GM15510 (cell line): ENCODE results near the gene CLCNKB.

Source experiments
- POLR2A ChIP-seq: IDR thresholded peaks from 3 replicates; pipeline ENCODE4 v1.6.1; 2011; ENCODE audit warnings: borderline replicate concordance; ENCODE audit not compliant: insufficient read length; ENCODE audit errors: extremely low read depth

Gene CLCNKB

DNA sequence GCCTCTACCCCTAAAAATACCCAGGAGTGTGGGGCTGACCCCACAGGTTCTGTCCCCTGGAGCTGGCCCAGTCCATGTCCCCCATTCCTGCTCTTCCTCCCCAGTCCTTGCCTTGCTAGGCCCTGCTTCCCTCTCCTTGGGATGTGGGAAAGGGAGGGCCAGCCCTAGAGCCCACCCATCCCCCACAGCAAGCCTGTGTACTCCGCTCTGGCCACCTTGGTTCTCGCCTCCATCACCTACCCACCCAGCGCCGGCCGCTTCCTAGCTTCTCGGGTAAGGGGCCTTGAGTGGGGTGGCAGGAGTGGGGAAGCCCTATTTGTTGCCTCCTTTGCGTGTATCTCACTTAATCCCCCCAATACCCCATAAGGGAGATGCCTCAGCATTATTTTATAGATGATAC is 6.7 kb downstream of the CLCNKB start:
- TF ChIP-seq POLR2A, result no peak

DNA sequence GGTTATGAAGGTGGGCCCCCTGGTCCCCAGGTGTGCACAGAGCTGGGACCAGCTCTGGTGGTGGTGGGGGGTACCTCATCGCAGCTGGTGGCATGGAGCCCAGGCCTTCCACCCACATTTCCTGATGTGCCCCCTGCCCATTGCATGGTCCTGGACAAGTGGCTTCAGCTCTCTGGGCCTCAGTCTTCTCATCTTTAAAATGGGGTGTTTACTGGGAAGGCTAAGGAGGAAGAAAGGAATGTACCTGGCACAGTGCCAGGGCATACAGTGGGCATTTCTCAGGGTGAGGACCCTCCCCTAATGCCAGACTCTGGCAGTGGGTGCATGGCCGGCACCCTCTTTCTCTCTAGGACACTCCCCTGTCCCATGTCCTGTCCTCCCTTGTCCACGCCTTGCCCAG is 7.5 kb downstream of the CLCNKB start:
- TF ChIP-seq POLR2A, result no peak

DNA sequence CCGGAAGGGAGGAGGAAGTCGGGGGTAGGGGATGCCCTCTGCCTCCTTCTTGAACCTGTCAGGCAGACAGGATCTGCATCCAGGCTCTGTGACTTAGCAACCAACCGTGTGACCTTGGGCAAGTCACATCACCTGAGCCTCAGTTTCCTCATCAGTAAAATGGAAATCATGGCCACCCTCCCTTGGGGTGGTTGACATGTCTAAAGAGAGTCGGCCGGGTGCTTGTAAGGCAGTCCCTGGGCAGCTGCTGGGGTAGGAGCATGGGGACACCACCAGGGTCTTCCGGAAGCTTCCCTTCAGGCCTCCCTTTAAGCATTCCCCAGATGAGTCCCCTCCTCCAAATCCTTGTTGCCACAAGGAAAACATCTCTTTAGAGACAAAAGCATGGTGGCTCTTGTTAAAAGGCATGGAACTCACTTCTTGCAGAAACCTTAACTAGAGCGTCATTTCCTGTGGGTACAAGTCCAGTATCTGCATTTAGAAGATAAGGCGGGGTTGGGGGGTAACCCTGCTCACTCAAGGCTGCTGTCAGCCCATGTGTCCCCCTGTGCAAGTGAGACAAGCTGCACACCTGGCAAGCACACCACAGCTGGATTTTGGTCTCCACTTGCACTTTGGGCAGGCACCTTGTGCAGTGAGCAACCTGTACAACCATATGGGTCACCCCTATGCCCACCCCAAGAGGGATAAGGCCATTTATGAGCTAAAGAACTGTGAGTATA is 10.4 kb downstream of the CLCNKB start:
- no peak for TF ChIP-seq POLR2A

DNA sequence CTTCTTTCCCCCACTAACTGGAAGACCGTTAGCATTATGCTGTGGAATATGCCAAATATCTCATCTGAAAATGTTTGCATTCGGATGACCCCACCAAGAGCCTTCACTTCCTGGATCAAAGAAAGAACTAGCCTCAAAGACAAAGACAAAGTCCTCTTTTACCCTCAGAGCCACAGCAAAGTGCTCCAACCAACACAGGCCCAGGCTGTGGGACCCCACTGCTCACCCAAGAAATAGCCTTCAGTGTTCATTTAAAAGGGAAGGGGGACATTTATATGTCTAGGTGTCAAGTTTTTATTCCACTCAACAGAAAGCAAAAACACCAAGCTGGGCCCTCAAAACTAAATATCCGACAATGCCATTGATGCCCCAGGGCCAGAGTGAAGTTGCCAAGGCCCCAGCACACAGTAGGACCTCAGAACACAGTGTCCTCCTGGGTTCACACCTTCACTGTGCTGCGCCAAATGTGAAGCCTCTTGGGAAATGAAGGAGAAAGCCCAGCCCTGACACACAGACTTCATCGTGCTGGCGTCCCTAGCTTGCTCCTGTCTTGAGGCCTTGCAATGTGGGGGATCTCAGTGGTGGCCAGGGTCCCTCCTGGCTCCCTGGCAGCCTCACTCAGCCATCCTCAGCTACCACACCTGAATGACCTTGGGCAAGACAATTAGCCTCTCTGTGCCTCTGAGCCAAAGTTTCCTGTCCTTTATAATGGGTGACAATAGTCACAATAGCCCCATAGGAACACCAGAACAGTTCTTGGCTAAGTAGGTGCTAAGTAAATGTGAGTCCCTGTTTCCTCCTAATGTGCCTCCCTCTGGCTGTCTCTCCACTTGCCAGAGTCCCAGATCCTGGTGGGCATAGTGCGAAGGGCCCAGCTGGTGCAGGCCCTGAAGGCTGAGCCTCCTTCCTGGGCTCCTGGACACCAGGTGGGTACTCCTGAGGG is 11.3 kb downstream of the CLCNKB start:
- no peak for TF ChIP-seq POLR2A

DNA sequence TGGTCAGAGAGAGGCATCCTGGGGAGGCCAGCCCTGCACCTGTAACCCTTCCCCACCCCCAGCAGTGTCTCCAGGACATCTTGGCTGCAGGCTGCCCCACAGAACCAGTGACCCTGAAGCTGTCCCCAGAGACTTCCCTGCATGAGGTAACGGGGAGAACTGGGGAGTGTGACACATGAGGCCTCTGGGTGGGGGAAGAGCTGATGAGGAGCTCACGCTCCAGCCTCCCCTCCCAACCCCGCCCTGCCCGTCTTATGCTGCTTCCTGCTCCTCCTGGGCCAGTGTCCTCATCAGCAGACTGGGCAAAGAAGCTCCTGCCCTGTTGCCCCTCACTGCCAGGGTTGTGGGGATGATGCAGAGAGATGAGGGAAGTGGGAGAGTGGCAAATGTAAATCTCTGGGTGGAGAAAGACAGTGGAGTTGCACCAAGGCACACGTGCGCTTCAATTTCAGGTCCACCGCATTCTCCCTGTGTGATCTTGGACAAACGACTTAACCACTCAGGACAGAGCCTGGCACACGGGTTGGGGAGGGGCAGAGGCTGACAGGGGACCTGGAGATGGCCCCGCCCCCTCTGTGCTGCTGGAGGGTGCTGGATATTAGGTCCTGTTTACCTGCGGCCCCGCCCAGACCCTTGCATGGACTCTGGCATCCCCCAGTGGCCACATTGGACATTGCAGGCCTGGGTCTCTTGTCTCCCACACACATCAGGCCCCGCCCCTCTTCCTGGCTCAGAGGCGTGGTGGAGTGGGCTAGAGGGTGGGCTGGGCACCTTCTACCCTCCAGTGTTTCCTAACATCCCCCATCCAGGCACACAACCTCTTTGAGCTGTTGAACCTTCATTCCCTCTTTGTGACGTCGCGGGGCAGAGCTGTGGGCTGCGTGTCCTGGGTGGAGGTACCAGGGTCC is 12.3 kb downstream of the CLCNKB start:
- TF ChIP-seq POLR2A, result no peak

DNA sequence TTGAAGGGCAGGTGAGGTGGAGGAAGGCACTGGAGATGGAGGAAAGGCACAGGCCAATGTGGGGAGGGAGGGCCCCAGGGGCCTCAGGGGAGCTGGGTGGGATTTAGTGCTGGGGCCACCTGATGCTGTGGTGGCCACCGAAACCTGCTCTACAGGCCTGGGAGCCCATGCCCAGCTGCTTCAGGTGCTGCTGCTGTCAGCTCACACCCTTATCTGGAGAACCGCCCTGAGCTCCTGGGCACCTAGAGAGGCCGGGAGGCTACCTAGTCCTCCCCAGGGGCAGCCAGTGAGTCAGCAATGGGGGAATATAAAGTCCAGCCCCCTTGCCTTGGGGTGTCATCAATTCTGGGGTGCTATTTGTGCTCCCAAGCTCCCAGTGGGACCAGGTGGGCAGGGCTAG is 17.7 kb downstream of the CLCNKB start:
- no peak for TF ChIP-seq POLR2A

GRCh38 chr1:16063226-16063829 is 19.7 kb downstream of the CLCNKB start:
- no peak for TF ChIP-seq POLR2A

GRCh38 chr1:16063921-16064320 is 20.3 kb downstream of the CLCNKB start:
- no peak for TF ChIP-seq POLR2A

DNA sequence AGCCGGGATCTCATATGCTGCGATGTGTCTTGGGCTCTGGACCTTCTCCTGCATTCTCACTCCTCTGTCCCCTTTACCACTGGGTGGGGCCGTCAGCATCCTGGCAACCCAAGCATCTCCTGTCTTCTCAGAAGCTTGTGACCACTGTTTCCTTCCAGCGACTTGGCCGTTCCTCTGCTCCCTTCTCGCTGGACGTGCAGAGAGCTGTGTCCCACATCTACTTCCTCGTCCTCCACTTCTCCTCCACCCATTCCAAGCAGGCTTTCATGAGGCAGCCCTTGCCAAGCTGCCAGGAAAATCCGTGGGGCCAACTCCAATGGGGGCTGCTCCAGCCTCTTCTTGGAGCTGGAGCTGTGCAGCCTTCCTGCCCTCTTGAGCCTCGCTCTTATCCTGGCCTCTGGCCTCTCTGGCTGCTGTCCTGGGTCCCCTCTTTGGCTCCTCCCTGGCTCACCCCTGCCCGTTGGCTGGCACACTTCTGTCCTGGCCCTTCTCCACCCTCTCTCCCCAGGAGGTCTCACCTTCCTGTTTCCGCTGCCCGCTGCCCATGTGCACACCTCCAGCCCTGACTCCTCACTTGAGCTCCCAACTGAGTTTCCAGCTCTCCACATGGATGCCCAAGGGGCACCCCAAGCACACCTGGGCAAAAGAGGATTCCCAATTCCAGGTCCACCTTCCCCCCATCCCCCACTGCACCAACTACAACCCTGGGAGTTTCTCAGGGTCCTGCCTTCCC is 21.1 kb downstream of the CLCNKB start:
- TF ChIP-seq POLR2A, result no peak

GRCh38 chr1:16065269-16065576 is 21.6 kb downstream of the CLCNKB start:
- TF ChIP-seq POLR2A, result no peak

DNA sequence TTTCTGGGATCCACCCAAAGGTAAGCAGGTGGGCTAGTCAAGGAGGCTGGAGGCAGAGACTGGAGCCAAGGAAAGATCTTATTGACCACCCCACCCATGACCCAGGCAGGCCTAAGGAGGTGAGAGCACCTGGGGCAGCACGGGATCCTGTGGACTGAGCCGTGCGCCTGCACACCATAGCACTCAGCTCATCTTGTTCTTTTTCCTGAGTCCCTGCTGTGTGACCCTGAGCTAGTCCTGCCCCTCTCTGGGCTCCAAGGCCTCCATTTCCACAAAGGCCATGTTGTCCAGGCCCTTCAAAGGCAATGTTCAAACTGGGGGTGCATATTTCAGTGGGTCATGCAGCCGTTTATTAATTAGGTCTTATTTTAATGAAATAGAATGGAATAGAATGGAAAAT is 22.7 kb downstream of the CLCNKB start:
- TF ChIP-seq POLR2A, result no peak

- no peak for TF ChIP-seq POLR2A
These were observed 23.7 kb downstream of the CLCNKB start for GRCh38 chr1:16067127-16067768.

- TF ChIP-seq POLR2A, result no peak
These were observed 24.4 kb downstream of the CLCNKB start for GRCh38 chr1:16067933-16068332.
